ENCODE measurements around the gene NTRK2.

The NTRK2 gene

DNA sequence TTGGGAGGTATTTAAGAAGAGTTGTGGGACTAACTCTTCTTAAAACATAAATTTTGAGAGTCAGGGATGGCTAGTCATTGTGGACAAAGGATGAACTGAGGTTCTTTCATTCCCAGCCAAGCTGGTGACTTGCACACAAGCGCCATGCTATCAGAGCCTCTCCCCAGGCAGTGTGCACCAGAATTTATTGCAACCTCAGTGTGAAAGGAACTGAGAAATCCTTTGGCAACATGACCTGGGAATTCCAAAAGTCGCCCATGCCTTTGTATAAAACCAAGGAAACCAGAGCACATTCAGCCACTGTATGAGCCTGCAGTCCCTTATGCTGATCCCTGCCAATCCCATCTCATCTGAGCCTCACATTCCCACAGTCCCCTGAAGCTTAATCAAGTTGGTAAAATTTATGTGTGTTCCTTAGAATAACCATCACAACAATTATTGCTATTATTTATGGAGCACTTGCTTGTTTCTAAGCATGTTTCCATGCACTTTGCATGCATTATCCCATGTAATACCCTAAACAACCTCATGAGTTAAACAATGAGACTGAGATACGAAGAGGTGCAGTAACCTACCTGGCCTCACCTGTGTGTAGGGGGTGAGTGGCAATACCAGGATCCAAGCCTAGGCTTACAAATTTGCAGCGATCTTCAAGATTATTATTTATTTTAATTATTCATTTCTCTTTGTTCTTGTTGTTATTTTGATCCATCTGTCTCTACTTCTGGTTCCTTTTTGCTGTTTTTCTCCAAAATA lies 116.4 kb downstream of the NTRK2 start:
- no peak for DNase-seq

DNA sequence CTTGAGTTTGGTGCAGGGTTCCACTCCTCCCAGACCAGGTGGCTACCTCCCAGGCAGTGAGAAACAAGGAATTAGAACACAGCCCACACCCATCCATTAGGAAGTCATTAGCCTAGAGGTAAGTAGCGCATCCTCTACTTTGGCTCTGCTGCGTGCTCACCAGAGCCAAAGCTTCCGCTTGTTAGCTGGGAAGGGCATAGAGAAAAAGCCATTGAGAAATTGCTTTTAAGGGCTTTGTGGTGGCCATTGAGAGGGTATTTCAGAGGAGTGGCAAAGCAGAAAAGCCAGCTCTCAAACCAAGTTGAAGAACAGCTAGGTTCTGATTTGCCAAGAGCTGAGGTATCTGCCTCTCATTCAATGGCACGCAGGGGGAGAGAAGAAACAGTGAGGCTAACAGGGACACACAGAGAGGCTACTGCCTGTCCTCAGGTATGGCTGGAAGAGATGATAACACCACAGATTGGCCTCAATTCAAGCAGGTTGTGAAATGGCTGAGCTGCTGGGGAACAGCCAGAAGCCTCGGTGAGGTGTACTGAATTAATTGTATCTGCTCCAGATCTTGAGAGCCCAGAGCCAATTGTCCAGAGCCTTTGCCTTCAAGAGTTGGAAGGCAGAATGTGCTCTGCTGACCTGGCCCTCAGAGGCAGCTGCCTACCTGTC lies 119.4 kb downstream of the NTRK2 start:
- DNase-seq = no peak

DNA sequence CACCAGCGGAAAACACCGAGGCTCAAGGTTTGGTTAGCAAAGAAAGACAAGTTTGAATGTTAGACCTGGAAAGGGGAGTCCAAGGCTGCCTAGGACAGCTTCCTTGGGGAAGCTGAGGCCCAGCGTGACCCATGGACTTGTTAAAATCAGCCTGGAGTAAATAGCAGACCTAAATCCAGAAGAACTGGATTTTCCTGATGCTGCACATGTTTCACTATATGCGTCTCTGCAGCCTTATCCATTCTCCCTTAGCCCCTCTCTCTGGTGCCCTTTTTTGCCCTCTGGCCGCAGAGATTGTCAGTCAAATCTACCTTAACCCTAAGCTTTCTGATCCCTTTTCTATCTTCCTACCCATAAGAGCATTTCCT lies 119.9 kb downstream of the NTRK2 start:
- DNase-seq = no peak

DNA sequence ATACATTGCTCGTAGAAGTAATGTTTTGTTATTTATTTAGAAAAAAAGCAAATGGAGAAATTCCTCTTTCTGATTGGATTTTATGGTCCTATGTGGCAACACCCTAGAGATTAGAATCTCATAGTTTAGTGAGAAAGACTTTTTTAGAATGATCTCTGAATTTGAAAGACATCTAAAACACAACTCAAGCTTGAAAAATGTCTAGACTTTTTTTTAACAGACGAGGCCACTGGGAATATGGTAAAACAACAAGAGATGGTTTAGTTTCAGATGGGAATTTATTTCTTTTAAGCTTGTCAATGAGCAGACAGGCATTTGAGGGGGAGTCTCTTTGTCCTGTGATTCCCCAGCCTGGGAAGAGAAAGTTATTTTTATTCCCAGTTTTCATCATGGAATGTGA lies 122.1 kb downstream of the NTRK2 start:
- no peak for DNase-seq

DNA sequence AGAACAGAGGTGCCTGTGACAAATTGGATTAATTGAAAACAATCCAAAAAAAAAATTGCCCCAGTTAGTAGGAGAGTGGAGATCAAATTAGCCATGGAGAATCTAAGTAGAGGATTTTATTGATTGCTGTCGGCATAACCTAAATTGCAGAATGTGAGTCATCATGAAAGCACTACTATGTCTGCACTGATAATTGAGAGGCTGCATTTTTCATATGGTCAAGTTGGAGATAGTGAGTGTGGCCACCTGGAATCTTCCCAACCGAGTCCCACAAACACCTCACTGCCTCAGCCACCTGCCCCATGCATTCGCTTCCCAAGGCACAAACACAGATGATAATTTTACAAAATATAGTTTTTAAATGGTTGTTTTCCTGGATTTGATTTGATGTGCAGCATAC lies 123.7 kb downstream of the NTRK2 start:
- DNase-seq = no peak

DNA sequence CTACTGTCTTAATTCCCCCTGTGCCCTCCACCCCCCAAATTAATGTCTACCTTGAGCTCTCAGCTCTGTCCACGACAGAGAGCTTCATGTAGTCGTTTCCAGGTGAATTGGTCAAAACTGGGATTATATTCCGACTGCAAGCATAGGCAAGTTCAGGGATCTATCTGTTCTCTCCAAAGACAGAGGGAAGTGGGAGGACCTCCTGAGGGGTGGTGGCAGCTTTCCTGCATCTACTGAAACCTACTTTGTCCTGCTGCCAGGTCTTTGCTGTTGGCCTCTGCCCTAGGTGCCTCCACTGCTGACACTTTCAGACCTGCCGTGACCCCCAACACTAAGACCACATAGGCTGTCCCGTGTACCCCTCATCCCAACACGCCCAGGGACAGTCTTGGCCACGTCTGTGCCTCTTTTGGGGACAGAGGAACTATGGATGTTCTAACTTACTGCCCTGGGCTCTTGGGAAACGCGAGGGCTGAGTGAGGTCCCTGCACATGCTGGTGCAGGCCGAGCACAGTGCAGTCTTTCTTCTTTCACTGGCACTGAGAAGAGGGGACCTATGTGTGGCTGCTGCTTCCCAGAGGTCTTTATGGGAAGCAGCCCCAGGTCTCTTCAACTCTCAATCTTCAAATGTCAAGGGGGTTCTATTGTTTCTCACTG lies 125.6 kb downstream of the NTRK2 start:
- DNase-seq = no peak

DNA sequence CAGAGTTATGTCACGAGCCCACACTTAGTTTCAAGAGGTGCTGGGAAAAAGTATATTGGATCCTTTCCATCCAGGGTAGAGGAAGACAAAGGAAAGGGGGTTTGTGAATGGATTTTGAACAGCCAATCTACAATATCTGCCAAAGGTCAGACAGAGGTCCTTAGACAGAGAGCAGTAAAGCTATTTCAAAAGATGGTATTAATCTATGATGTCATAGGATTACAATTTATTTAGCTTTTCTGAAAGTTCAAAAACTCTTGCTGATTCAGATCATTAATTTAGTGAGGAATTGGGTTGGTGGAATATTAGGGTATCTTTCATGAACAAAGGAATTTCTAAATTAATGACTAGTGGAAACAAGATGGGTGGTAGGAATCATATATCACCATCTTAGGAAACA lies 126.9 kb downstream of the NTRK2 start:
- DNase-seq = no peak

DNA sequence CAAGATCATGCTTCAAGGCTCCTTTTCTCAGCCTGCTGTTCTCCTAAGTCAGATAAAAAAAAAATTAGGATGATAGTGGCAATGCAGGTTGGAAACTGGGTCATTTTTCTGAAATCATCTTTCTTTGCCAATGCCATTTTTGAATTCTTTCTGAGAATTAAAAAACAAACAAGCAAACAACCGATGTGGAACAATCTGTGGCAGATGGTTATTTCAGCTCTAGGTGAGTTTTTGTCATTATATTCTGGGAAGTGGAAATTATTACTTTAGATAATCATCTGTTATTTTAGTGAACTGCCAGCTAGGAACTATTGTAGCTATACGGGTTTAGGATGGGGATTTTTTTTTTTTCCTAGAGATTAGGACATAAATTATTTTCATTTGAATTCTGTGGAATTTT lies 129.7 kb downstream of the NTRK2 start:
- DNase-seq = no peak

DNA sequence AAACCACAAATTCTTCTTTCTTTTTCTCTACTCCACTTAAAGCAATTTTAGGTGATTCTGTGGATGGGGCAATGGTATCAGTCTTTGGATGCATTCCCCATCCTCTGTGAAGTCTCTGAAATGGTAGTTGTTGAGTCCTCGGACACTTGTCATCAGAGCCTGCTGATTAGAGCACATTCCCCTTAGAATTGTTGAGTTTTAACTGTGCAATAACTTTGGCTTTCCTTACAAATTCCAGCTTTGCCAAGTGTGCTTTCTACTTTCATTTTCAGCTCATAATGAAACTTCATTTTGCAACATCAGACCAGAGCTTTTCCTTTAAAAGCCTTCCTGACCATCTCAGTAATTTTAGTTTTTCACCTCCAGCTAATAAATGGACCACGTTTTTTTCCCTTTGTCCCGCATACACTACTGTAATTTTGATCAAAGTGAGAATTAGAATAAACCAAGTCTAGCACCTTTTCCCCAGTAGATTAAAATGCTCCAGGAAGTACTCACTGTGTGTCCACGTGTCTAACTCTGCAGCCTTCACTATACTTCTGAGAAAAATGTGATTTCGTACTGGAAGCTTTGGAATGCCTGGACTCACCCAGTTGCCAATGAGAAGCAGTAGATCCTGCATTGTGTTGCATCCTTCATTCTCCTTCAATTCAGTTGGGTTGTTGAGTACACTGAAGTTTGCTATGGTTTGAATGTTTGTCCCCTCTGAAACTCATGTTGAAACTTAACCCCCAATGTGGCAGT lies 135.6 kb downstream of the NTRK2 start:
- no peak for DNase-seq

DNA sequence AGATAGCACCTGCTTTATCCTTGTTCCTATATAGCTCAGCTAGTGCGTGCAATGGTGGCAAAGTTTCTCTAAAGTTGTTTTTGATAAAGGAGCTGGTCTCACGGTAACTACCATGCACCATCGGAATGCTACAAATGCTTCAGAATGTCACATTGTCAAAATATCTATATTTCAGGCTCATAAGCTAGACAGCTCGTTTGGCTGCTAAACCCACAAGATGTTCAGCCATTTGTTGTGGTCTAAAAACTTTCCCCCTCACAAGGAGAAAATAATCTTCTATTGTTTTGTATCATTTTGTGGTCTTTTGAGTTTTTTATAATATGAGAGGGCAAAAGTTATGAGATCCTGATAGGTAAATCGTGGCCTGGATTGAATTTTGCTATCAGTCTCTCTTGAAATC lies 137.9 kb downstream of the NTRK2 start:
- no peak for DNase-seq

DNA sequence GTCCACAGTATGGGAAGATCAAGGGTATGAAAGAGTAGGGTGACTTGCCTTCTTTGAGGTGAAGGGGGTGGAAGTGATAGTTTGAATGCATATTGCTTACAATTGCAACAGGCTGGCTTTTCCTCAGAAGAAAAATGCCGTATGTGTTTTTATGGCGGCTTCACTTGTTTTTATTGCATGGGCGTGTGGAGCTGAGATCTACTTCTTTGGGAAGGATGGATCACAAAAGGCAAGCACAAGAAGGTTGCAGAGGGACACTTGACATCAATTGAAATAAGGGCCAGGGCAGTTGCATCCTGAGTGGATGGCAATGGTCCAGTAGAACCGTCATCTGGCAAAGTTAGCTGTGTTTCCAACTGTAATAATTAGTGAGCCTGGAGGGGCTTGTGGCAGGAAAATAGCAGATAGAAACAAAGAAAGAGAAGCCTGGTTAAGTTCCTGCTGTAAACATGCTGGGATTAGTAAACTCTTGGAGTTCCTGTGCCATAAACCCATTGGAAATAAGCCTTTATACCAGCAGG lies 138.4 kb downstream of the NTRK2 start:
- DNase-seq = no peak

DNA sequence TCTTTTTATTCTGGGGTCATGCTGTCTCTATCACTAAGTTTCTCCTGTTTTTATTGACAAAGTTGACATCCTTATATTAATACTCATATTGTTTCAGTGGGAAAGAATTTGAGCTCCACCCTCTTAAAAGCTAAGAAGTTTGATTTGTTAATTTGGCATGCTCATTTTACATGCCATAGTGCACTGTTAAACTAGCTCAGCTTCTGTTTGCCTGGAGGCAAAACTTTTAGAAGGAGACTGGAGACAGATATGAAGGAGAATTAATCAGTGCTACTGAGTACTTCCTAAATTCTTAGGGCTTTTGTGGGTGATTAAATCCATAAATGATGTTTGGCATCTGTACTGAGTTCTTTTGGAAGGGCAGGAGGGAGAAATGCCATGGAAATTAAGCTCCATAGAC lies 138.9 kb downstream of the NTRK2 start:
- no peak for DNase-seq

DNA sequence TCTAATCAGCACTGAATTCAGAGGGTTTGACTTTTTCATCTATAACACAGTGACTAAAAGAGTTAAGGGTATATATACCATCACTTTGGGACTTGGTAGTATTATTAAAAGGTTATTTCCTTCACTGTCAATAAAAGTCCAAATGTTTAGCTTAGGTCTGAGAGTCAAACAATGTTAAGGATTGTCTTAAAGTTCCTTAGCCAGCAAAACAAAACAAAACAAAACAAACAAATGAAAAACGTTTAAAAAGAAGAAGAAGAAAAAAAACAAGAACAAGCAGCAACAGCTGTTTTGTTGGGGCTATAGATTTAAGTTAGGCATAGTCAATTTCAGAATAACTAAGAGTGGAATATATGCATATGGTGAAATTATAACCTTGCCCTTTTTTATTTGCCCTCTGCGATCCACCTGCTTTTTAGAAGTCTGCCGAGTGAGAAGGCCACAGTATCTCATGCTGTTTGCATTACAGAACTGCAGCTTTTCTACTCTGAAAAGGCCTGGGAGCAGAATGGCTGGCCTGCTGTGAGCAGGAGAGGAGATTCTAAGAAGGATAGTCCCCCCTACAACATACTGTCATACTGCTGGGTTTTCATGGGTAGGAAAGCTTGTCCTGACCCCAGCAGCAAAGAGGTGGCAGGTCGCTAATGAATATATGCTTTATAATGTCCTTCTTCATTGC lies 141.7 kb downstream of the NTRK2 start:
- no peak for DNase-seq

DNA sequence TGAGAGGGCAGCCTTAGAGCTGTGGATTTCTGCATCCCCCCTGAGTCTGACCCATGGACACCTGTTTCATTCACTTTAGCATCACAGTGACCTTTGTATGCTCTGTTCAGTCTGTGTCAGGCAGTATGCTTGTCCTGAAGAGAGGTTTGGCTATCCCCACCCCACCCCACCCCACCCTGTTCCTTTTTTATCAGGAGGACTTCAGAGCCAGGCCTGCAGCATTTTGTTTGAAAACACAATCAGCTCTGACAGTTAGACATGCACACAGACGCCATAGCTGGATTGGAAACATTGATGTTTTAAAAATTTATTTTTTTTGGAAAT lies 142.2 kb downstream of the NTRK2 start:
- no peak for DNase-seq

DNA sequence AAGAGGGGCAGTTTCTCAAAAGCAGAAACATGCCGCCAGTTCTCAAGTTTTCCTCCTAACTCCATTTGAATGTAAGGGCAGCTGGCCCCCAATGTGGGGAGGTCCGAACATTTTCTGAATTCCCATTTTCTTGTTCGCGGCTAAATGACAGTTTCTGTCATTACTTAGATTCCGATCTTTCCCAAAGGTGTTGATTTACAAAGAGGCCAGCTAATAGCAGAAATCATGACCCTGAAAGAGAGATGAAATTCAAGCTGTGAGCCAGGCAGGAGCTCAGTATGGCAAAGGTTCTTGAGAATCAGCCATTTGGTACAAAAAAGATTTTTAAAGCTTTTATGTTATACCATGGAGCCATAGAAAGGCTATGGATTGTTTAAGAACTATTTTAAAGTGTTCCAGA lies 142.8 kb downstream of the NTRK2 start:
- DNase-seq = no peak

DNA sequence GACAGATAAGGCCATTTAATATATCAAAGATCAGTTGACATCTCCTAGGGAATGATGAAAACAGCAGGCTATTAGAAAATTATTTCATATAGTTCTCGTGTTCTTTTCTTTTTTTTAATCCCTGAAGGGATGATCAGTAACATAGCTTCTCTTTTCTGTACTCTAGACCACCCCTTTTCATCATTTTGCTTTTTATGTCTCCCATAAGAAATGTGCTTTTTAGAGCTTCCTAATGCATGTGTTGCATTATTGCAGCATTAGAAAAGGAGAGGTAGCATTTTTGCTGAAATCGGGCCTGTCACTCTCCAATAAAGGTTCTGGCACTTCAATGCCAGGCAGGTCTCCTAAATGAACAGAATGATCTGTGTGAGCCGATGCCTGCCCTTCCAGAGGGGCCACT lies 143.3 kb downstream of the NTRK2 start:
- DNase-seq = no peak

DNA sequence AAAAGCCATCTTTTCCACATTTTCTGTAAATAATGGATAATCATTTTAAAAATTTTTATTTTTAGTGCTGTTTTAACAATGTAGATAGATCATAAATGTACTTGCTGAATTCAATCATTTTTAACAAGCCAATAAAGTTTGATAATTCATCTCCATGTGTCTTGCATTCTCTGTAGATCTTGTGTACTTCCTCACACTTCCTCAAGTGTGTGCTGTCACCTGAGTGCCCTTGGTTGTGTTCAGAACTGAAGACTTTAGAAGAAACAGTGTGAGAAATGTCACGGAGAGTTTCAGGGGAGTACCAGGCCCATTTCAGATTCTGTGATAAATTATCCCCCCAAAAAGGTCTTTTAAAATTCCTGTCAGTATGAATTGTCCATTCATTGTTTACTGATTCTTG lies 146.0 kb downstream of the NTRK2 start:
- DNase-seq = no peak

DNA sequence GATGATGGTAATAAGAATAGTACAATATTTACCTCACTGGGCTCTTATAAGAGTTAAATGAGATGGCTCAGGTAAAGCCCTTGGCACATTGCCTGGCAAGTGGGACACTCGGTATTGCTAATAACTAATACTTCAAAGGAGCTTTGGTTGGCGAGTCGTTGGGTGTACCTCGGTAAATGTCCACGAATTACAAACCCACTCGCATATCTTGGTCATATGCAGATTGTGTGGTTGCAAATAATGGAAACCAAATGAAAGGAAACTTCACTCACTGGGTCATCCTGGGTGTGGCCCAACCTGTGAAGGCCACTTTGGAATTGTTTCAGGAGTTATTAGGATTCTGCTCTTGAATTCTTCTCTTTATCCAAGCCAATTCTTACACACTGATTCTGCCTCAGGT lies 147.5 kb downstream of the NTRK2 start:
- no peak for DNase-seq

DNA sequence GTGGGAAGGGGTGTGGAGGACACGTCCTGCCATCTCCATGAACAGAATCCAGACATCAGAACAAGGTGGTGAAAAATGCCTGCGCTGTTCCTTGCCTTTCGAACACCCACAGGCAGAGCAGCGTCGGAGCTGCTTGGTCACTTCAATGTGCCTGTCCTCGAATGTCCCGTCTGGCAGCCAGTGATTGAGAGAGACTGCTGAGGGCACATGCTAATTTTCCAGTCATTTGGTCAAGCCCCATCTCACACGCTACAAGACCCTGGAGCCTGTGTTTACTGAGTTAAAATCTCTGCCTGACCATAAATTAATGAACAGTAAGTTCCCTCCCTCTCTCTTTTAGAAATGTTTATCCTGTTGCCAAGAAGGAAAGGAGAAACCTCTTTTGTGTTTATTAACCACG lies 149.3 kb downstream of the NTRK2 start:
- DNase-seq = no peak

DNA sequence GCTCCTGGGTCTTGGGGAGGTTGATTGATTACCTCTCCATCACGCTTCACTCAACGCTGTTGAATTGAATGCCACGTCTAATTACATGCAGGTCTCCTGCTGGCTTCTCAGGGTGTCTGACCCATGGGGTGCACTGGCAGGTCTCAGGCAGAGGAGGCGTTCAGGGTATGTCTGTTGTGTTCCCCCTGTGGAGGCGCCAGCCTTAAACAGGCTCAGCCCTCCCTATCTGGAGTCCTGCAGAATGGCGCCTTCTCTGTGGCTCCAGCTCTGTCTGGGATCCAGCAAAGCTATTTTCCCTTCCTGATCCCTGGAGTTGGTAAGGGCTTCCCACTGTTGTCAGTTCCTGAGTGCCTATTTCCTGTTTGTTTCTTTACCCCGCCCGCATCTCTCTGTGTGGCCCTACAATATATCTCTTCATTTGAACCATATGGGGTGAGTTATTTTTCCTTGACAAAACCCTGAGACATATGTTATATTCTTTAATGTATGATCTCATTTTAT lies 150.0 kb downstream of the NTRK2 start:
- DNase-seq = no peak

DNA sequence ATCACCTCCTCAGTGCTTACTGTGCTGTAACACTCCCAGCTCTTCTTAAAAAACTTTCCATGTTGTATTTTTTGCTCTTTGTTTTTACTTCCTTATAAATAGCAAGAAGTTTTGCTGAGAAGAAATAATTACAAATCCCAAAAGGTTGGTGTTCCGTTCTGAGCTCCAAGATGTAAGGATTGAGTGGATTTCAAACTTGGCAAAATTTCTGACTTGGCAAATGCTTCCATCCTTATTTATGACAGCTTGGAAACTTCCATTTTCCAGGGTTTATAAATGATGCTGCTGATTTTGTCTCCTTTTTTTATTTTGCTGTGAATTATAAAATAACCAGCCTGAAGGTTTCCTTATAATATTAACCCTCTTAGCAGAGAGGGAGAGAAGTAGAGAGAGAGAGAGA lies 151.9 kb downstream of the NTRK2 start:
- DNase-seq = no peak

DNA sequence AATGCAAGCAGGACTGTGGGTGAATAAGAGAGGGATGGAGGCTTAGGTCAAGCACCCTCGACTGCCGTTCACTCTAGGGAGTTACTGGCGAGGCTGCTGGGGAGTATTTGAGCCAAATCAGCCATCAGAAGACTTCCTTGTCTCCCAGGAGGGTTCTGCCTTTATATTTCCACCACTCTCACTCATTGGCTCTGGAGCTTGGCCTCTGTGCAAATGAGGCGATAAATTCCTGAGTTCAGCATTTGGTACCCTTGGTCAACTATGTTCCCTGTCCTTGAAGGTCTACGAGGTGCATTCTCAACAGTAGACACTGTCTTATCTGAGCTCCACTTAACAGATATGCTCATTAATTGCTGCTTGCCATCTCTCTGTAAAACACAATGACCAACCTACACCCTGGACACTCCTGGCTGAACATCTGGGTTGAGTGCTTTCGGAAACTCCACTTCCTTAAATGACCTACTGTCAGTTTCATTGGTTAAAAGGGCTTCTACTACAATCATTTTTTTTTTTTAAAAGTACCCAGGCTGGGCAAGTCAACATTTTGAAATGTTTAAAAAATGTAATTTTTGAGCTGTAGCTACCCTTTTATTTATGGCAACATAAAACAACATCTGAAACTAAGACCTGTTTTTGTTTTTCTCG lies 153.2 kb downstream of the NTRK2 start:
- DNase-seq = peak; percentile 52

Data from MV-4-11 (cell line).